SK-N-MC (cell line): ENCODE measurements around the gene SYNPO2.

Experiments used
- EZH2 ChIP-seq: fragments of 200-600 bp; sonication (generic); IDR thresholded peaks from one replicate; pipeline ENCODE4 v1.6.1; 2017; ENCODE audit warnings: antibody characterized with exemption
- FOXP2 ChIP-seq: optimal IDR thresholded peaks from 2 replicates; pipeline ENCODE3; 2011; ENCODE audit warnings: mild to moderate bottlenecking, moderate library complexity; ENCODE audit not compliant: insufficient read depth; ENCODE audit errors: extremely low read length, control extremely low read depth
- POLR2AphosphoS5 ChIP-seq: IDR thresholded peaks from 2 replicates; pipeline ENCODE4 v1.6.1; 2012; ENCODE audit warnings: mild to moderate bottlenecking, low read depth, low read length, borderline replicate concordance

DNA sequence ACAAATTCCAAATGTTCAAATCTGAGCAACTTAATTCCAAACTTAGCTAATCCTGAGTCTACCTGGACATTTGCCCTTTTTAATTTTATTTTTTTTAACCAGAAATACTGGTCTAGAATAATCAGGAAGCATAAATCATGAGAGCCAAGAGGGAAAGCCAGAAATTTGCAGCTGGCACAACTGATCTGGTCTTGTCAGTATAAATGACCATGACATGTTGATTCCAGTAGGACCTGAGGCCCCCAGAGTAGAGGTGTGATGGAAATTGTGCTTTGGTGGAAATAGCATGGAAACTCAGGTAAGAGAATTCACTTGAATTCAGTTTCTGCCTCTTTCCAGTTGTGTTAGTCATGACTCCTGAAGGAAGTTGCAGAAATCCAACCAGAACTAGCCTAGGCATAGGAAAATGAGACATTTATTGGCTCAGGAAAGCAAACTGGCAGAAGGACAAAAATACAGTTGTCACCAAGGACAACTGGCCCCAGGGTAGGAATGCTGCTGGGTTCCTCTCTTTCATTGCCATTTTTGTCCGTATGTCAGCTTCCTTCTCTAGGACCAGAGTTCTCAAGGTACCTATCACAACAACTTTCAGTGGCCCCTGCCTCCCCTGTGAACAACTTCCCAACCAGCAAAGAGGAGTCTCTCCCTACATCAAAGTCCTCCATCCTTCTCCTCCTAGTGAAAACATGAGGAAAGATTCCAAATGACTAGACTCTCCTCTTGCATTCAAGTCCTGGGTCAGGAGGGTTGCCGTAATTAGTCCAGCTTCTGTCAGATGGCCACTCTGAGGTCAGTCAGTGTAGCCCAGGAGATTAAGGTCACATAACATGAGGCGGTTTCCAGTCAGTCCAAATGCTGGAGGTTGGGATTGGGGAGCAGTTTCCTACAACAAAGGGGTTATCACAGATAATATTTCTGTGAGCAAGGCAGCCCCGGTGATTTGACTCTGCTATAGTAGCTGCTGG, 217.7 kb downstream of the SYNPO2 start:
- TF ChIP-seq POLR2AphosphoS5: no peak
- TF ChIP-seq EZH2: no peak
- no peak for TF ChIP-seq FOXP2
